ENCODE data around the gene C11orf24.

GRCh38 chr11:68303982-68304780, 32.4 kb upstream of the C11orf24 start:
- TF ChIP-seq PBX3 (IDR thresholded peaks at IDR 0.05; ENCODE audit: insufficient replicate concordance, low read depth, low read length) = no peak
- no peak for TF ChIP-seq BRCA1 (IDR thresholded peaks at IDR 0.05; ENCODE audit: low read depth, low read length)
- TF ChIP-seq ZNF217 (IDR thresholded peaks at IDR 0.05) = no peak
- no peak for TF ChIP-seq CREB1 (IDR thresholded peaks at IDR 0.05; ENCODE audit: low read depth)
- no peak for TF ChIP-seq SIN3A (IDR thresholded peaks at IDR 0.05; ENCODE audit: low read depth, low read length)
- TF ChIP-seq BMI1 (IDR thresholded peaks at IDR 0.05; ENCODE audit: borderline replicate concordance) = no peak
- TF ChIP-seq HDAC2 (IDR thresholded peaks at IDR 0.05) = no peak
- TF ChIP-seq YY1 (IDR thresholded peaks at IDR 0.05; ENCODE audit: low read depth, low read length) = no peak
- TF ChIP-seq NKRF (conservative IDR thresholded peaks at IDR 0.05) = no peak
- TF ChIP-seq SP1 (IDR thresholded peaks at IDR 0.05; ENCODE audit: low read depth, low read length) = no peak
- no peak for TF ChIP-seq REST (IDR thresholded peaks at IDR 0.05; ENCODE audit: low read depth, low read length)
- TF ChIP-seq CHD1 (IDR thresholded peaks at IDR 0.05; ENCODE audit: low read depth, low read length) = no peak
- no peak for TF ChIP-seq CTCF (IDR thresholded peaks at IDR 0.05 in 2 of 3, conservative IDR thresholded peaks at IDR 0.05 in 1 of 3; ENCODE audit: control insufficient read depth in 2 of 3, extremely low read depth in 1 of 3, insufficient read depth in 1 of 3, low read depth in 3 of 3, low read length in 3 of 3)
- TF ChIP-seq GABPA (IDR thresholded peaks at IDR 0.05; ENCODE audit: low read depth) = no peak
